Muscle of leg (tissue), 11 donors: Measurements from ENCODE around the gene TMEM235. TPM values are rescaled to one million over a fixed set of nuclear protein-coding genes. Genes with fewer than 3 reads are reported as not detected.
"Not testable (repeated sequence)": the region's sequence is repeated elsewhere in the genome, so short reads cannot be mapped to it uniquely, and the experiment has no call there.

Experiments used
- DNase-seq: peaks from one replicate; pipeline ENCODE4 v3.0.0; 2013
- H3K27ac ChIP-seq: one replicate; pipeline ENCODE4 v1.5.1; 2013; ENCODE audit warnings: mild to moderate bottlenecking, low read length, control low read depth
- H3K27me3 ChIP-seq: one replicate; pipeline ENCODE4 v1.6.1; 2013; ENCODE audit warnings: low read length; ENCODE audit not compliant: control insufficient read depth, insufficient read depth
- H3K36me3 ChIP-seq: one replicate; pipeline ENCODE4 v1.6.1; 2013; ENCODE audit warnings: low read length; ENCODE audit not compliant: control insufficient read depth, insufficient read depth
- H3K4me1 ChIP-seq: one replicate; pipeline ENCODE4 v1.6.1; 2013; ENCODE audit warnings: low read length; ENCODE audit not compliant: control insufficient read depth, insufficient read depth
- H3K4me3 ChIP-seq: one replicate; pipeline ENCODE4 v1.5.1; 2013; ENCODE audit warnings: low read length, control low read depth
- H3K9me3 ChIP-seq: replicated peaks from 2 replicates; pipeline ENCODE4 v1.6.1; 2013; ENCODE audit warnings: low read depth, low read length; ENCODE audit not compliant: control insufficient read depth
- WGBS: methylation state at CpG from one replicate; pipeline ENCODE4 v1.1.5; 2013; ENCODE audit warnings: missing lambda C conversion rate; ENCODE audit not compliant: insufficient coverage; 5-methylcytosine and 5-hydroxymethylcytosine counted together
- polyA plus RNA-seq, 8 donors: library from polyadenylated mRNA; unstranded; fragments of 120-200 nt; gene quantifications; one replicate each; pipeline versions ENCODE4 v1.2.1 to v1.2.3, GENCODE V29; 2013; ENCODE audit warnings: inconsistent platforms in 1 of 8, low replicate concordance in 1 of 8; ENCODE audit not compliant: insufficient read length in 8 of 8, insufficient read depth in 1 of 8
- total RNA-seq: library from RNA; stranded (reverse); fragments of 120-200 nt; gene quantifications from one replicate; pipeline ENCODE4 v1.2.4, GENCODE V29; 2013

TMEM235 gene
- total and polyA plus RNA-seq, 9 donors: 0.04 to 0.14 (median 0.10) TPM; not detected in 6

- no peak for DNase-seq
- Histone ChIP-seq H3K4me1 (peaks cover 53% of the 10 kb centered on the region), H3K9me3 (no peaks in the 10 kb centered on the region), H3K27ac (no peak overlapping the region), H3K27me3 (peaks cover 37% of the 10 kb centered on the region), H3K36me3 (no peaks in the 10 kb centered on the region), H3K4me3 (no peak overlapping the region)
- WGBS: 20% methylated on average over 6 of the region's 13 CpGs
Measured at GRCh38 chr17:78230252-78230962, 1.0 kb upstream of the TMEM235 start.

DNA sequence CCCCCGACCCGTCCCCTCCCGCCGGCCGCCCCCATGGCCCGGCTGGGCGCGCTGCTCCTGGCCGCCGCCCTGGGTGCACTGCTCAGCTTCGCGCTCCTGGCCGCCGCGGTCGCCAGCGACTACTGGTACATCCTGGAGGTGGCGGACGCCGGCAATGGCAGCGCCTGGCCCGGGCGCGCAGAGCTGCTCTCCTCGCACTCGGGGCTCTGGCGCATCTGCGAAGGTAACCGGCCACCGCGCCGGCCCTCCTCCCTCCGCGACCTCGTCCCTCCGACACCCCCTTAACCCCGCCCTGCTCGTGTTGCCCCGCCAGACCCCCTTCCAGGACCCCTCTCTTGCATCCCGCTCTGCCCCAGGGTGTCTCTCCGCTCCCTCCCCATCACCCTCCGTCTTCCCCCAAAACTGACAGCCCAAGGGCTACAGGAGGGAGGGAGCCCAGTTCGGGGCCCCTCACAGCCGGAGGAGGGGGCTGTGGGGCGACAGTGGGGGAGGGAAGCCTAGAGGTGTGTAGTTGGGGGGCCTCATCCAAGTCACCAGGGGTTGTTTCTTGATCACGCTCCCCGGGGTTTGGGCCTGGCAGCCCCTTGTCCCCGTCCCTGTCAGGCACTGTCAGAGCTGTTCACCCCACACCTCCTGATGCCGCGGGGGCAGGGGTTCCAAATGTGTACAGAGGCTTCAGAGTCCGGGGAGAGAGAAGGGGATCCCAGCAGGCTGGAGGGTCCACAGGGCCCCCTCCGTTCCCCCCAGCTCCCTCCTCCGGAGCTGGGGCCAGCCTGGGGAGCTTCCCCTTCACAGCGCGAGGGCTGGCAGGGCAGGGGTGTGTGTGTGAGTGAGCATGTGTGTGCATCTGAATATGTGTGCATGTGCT lies 794 bp downstream of the TMEM235 start:
- no peak overlapping the region for H3K4me3 ChIP-seq
- peaks cover 51% of the 10 kb centered on the region for H3K4me1 ChIP-seq
- peaks cover 37% of the 10 kb centered on the region for H3K27me3 ChIP-seq
- H3K9me3 ChIP-seq: no peaks in the 10 kb centered on the region
- no peak overlapping the region for H3K27ac ChIP-seq
- DNase-seq: no peak
- whole genome bisulfite sequencing: 2% methylated on average over 34 of the region's 55 CpGs
- H3K36me3 ChIP-seq: no peaks in the 10 kb centered on the region

GRCh38 chr17:78232859-78233173 lies 1.4 kb downstream of the TMEM235 start:
- no peak overlapping the region for H3K27ac ChIP-seq
- H3K4me1 ChIP-seq: peaks cover 52% of the 10 kb centered on the region
- 88% methylated on average over 2 of the region's 2 CpGs for WGBS
- H3K4me3 ChIP-seq: no peak overlapping the region
- H3K36me3 ChIP-seq: no peaks in the 10 kb centered on the region
- peaks cover 37% of the 10 kb centered on the region for H3K27me3 ChIP-seq
- no peaks in the 10 kb centered on the region for H3K9me3 ChIP-seq
- no peak for DNase-seq

DNA sequence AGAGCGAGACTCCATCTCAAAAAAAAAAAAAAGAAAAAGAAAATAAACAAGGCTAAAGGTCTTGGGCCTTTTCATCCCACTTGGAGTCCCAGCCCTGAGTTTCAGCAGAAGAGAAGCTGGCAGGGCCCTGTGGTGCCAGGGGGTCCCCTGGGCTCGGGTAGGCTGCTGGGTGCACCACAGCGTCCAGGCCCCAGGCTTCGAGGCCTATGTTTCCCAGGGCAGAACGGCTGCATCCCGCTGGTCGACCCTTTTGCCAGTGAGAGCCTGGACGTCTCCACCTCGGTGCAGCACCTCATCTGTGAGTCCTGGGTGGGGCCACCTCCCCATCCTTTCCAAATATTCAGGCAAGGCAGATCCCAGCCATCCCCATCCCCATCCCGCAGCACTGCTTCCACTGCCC lies 2.2 kb downstream of the TMEM235 start:
- H3K27ac ChIP-seq: no peak overlapping the region
- no peaks in the 10 kb centered on the region for H3K36me3 ChIP-seq
- no peak for DNase-seq
- no peak overlapping the region for H3K4me3 ChIP-seq
- no peaks in the 10 kb centered on the region for H3K9me3 ChIP-seq
- 80% methylated on average over 9 of the region's 10 CpGs for WGBS
- H3K27me3 ChIP-seq: peaks cover 37% of the 10 kb centered on the region
- peaks cover 58% of the 10 kb centered on the region for H3K4me1 ChIP-seq

- H3K36me3 ChIP-seq: no peaks in the 10 kb centered on the region
- peaks cover 37% of the 10 kb centered on the region for H3K27me3 ChIP-seq
- no peak overlapping the region for H3K4me3 ChIP-seq
- no peak for DNase-seq
- 69% methylated on average over 13 of the region's 17 CpGs for WGBS
- H3K9me3 ChIP-seq: no peaks in the 10 kb centered on the region
- H3K4me1 ChIP-seq: peaks cover 61% of the 10 kb centered on the region
- peak overlapping the region; percentile 42 for H3K27ac ChIP-seq
Measured at GRCh38 chr17:78234261-78234865, 2.9 kb downstream of the TMEM235 start.

DNA sequence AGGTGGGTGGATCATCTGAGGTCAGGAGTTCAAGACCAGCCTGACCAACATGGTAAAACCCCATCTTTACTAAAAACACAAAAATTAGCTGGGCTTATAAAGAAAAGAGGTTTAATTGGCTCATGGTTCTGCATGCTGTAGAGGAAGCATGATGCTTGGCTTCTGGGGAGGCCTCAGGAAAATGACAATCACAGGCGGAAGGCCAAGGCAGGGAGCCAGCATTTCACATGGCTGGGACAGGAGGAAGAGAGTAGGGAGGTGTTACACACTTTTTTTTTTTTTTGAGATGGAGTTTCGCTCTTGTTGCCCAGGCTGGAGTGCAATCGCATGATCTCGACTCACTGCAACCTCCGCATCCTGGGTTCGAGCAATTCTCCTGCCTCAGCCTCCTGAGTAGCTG lies 3.6 kb downstream of the TMEM235 start:
- not testable (repeated sequence) for H3K4me3 ChIP-seq, H3K27ac ChIP-seq, H3K36me3 ChIP-seq, H3K9me3 ChIP-seq
- WGBS: no CpG with 5 or more reads among the region's 6 CpGs
- peak; percentile 90 for DNase-seq
- peaks cover 61% of the 10 kb centered on the region for H3K4me1 ChIP-seq
- H3K27me3 ChIP-seq: peaks cover 34% of the 10 kb centered on the region

DNA sequence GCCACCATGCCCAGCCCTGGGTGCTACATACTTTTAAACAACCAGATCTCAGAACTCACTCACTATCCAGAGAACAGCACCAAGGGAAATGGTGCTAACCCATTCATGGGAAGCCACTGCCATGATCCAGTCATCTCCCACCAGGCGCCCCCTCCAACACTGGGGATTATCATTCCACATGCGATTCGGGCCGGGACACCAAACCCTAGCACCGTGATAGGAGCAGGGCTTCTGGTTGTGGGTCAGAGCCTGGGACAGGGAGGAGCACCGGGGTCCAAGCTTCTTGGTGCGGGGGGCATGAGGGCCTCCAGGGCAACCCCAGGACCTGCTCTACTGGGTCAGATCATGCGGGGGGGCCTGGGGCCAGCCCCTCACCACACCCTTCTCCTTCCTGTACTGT lies 4.5 kb downstream of the TMEM235 start:
- 80% methylated on average over 1 of the region's 8 CpGs for WGBS
- Histone ChIP-seq H3K4me1 (peaks cover 61% of the 10 kb centered on the region), H3K27ac (no peak overlapping the region)

DNA sequence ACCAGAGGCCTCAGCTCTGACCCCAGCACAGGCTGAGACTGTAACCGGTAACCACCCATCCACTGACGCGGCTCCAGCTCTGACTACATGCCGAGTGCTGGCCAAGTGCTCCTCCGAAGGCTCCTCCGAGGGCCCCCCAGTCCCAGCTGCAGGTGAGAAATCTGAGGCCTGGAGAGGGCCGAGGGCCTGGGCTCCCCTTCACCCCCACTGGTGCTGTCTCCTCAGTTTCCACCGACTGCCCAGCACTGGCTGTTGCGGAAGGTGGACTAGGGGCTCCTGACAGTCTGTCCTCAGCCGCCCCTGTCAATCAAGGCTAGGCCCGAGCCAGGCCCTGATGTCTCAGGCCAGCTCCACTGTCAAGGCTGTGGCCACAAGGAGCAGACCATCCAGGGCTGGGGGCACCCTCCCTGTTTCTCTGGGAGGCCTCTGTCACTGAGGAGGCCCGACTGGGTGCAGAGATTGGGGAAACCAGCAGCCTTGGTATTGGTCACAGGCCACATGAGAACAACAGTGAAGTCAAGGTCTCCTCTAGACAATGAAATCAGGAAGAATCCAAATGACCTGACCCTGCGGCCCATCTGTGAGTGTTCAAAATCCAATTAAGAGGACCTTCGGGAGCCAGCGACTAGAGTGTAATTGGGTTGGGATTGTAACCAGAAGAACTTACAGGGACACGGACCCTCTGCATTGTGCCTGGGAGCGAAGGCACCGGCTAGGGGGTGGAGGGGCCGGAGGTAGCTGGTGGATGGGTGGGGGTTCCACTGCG lies 5.1 kb downstream of the TMEM235 start:
- Histone ChIP-seq H3K4me1 (peaks cover 57% of the 10 kb centered on the region), H3K27me3 (peaks cover 19% of the 10 kb centered on the region), H3K27ac (no peak overlapping the region), H3K9me3 (no peaks in the 10 kb centered on the region), H3K36me3 (no peaks in the 10 kb centered on the region), H3K4me3 (no peak overlapping the region)
- WGBS: 53% methylated on average over 18 of the region's 20 CpGs
- DNase-seq: no peak

More for the DNA sequence above, 4.5 kb downstream of the TMEM235 start:
- DNase-seq: no peak
- Histone ChIP-seq H3K27me3 (peaks cover 25% of the 10 kb centered on the region), H3K9me3 (no peaks in the 10 kb centered on the region), H3K36me3 (no peaks in the 10 kb centered on the region), H3K4me3 (no peak overlapping the region)

GRCh38 chr17:78237401-78238012 lies 6.1 kb downstream of the TMEM235 start:
- no peaks in the 10 kb centered on the region for H3K36me3 ChIP-seq
- no peak overlapping the region for H3K4me3 ChIP-seq
- peaks cover 11% of the 10 kb centered on the region for H3K27me3 ChIP-seq
- peak overlapping the region; percentile 47 for H3K27ac ChIP-seq
- H3K9me3 ChIP-seq: no peaks in the 10 kb centered on the region
- WGBS: 36% methylated on average over 8 of the region's 11 CpGs
- H3K4me1 ChIP-seq: peaks cover 56% of the 10 kb centered on the region
- peak; percentile 81 for DNase-seq
